GM10248 (cell line): Measurements from ENCODE around the gene HPS3.
"Not testable (repeated sequence)": the region's sequence is repeated elsewhere in the genome, so short reads cannot be mapped to it uniquely, and the experiment has no call there.

ENCODE experiments used
- CTCF ChIA-PET: fragments of 300-600 bp; sonication (Branson Sonifier 250); formaldehyde crosslinking; extraction: SDS; loops from one replicate; lab custom pipeline; 2021; ENCODE audit warnings: antibody characterized with exemption; lab: Yijun Ruan, JAX
- POLR2A ChIA-PET: fragments of 350-650 bp; sonication (Branson Sonifier 250); formaldehyde crosslinking; extraction: SDS; loops from one replicate; lab custom pipeline; 2020; ENCODE audit warnings: antibody characterized with exemption; lab: Yijun Ruan, JAX
- DNase-seq: peaks from one replicate; pipeline ENCODE4 v3.0.0; 2012; ENCODE audit errors: extremely low spot score
- CTCF ChIP-seq: IDR thresholded peaks from 2 replicates; pipeline ENCODE4 v1.5.1; 2012; ENCODE audit warnings: mild to moderate bottlenecking, low read depth; ENCODE audit errors: extremely low read depth, missing control alignments, control extremely low read depth

HPS3 gene

GRCh38 chr3:149216193-149216869 is 86.9 kb downstream of the HPS3 start:
- no peak for DNase-seq
- TF ChIP-seq CTCF: no peak
- ChIA-PET CTCF (interaction anchor here (1.0 to 1.5 kb wide), 2 partner anchors 52 to 56 kb away, joined by 3 read pairs; no protein-coding TSS in a partner anchor), POLR2A (interaction anchor here (0.5 kb wide), 1 partner anchor 173 kb away, joined by 3 read pairs; no protein-coding TSS in a partner anchor)

DNA sequence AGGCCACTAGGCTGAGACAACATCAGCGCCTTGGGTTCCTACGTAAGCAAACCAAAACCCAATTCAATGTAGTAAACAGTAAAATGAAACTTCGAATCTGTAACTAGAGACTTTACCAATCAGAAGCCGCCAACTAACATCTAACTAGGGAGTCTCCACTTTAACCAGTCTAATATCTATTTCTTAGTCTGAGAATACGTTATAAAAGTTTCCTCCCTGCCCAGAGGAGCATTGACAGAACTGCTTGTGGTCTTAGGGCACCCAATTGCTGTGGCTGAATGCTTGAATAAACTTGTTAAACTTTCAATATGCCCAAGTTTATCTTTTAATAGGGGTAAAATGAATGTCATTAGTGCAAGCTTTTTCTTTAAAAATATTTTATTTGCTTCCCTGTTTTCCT is 87.9 kb downstream of the HPS3 start:
- no peak for TF ChIP-seq CTCF
- ChIA-PET POLR2A (no interaction called here), CTCF (no interaction called here)
- no peak for DNase-seq

DNA sequence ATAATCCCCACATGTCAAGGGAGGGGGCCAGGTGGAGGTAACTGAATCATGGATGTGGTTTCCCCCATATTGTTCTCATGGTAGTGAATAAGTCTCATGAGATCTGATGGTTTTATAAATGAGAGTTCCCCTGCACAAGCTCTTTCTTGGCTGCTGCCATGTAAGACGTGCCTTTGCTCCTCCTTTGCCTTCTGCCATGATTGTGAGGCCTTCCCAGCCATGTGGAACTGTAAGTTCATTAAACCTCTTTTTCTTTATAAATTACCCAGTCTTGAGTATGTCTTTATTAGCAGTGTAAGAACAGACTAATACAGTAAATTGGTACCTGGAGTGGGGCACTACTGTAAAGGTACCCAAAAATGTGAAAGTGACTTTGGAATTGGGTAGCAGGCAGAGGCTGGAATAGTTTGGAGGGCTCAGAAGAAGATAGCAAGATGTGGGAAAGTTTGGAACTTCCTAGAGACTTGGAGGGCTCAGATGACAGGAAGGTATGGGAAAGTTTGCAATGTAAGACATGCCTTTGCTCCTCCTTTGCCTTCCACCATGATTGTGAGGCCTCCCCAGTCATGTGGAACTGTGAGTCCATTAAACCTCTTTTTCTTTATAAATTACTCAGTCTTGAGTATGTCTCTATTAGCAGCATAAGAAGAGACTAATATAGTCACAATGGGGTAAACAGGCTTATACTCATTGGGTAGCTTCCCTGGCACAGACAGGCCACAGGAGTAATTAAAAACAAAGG is 90.1 kb downstream of the HPS3 start:
- POLR2A ChIA-PET, DNase-seq, CTCF ChIA-PET: not testable (repeated sequence)

- no peak for DNase-seq
- ChIA-PET CTCF (no interaction called here), POLR2A (no interaction called here)
- no peak for TF ChIP-seq CTCF
These were observed 92.5 kb downstream of the HPS3 start, which contains the start of gene CP for GRCh38 chr3:149221783-149222517. TSS of gene CP (minus strand) at chr3:149221829. CDS start at chr3:149221792, 37 bp downstream.
